ENCODE data around the gene PGAM2.

Gene PGAM2

DNA sequence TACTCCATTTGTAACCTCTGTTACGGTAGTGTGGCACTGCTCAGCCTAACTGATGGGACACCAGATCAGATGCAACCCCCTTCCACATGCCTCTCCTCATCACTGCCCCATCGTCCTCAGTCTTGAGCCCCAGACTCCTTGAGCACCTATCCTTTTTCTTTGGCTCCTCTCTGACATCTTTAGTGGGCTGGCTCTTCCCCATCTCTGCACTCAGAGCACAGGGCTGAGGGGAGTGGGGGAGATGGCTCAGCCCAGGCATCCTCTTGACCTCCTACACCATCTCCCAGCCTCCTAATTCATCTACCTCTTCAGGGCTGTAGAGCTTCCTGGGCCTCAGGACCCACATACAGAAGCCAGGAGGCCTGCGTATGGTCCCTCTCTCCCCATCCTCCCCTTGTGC lies 18.4 kb upstream of the PGAM2 start:
- no peak for DNase-seq (ENCODE audit: low read depth in 2 of 2)

DNA sequence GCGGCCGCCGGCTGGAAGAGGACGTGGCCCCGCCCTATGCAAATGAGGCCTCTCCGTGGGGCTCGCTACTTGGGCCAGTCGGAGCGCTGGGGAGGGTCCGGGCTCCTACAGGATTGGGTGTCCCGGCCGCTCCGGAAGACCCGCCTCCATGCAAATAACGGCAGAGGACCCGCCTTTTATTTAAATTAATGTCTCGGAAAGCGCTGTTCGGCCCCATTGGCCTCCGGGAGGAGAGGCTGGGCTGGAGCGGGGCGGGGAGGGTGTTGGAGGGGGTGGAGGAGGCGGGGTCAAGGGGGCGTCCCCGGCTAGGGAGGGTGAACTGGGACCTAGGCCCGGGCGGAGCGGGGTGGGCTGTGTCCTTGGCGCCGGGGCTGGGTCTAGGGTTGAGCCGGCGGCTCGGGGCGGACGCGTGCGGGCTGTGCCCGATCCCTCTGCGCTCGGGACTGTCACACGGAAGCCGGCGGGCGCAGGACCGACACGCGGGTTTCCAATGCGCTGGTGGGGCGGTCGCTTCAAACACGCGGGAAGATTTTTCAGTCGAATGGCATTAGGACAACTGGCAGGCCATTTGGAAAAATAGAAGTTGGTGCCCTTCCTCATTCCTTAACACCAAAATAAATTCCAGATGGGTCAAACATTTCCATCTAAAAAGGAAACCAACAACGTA lies 17.3 kb upstream of the PGAM2 start:
- DNase-seq (ENCODE audit: low read depth in 2 of 2): peak; percentile 93 to 94

DNA sequence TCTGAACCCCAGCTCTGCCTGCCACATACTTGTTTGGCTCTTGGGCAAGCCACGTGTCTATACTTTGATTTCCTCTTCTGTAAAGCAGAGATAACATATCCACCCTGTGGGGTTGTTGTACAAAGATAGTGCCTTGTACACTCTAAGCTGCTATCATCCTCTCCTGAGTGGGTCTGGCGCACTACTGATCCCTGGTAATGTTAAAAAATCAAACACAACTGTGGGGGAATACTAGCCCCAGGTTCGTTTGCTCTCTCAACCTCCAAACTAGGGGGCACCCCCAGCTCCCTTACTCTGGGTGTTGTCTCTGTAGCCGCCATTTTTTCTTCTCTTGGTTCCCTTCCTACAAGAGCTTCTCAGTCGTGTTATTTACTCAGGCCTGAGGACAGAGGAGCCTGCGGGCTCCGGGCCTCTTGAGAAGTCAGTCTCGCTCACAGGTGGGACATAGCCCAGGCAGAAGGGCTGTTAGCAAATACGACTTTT lies 15.9 kb upstream of the PGAM2 start:
- DNase-seq (ENCODE audit: low read depth in 2 of 2): no peak

DNA sequence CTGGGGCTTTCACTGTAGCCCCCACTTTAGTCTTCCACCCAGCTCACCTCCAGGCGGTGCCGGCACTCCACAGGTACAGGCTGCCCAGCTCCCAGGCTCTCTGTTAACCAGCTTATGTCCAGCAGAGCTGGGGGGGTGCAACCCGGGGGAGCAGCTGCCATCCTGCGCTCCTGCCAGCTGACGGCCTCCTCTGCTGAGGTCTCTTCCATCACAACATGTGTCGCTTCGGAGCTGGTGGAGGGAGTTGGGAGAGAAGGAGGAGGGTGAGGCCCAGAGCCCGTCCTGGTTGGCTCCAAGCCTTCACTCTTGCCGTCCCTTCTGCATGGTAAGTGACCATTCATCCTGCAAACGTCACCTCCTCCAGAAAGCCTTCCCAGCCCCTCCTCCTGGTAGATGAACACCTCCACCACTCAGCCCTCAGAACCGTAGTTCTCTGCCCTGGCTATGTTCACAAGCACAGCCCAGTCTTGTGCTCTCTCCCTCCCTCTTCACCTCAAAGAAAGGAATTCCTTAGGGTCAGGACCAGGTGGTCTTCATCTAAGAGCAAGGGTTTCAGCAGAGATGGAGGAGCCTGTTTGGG lies 15.4 kb upstream of the PGAM2 start:
- no peak for DNase-seq (ENCODE audit: low read depth in 2 of 2)

DNA sequence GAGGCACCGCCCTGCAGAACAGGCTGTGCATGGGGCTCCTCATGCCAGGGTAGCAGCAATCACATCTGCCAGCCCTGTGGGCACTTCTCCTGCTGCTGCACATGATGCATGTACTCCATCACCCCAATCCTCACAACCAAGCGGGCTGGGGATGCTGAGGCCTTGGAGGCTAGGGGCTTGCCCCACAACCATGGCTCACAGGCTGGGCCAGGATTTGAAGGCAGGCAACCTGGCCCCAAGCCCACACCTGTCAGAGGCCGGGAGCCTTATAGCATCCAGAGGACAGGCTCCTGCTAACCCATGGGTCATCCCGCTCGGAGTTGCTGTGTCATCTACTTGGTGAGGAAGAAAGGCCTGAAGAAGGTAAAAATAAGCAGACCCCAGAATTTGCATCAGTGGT lies 14.8 kb upstream of the PGAM2 start:
- no peak for DNase-seq (ENCODE audit: low read depth in 2 of 2)

DNA sequence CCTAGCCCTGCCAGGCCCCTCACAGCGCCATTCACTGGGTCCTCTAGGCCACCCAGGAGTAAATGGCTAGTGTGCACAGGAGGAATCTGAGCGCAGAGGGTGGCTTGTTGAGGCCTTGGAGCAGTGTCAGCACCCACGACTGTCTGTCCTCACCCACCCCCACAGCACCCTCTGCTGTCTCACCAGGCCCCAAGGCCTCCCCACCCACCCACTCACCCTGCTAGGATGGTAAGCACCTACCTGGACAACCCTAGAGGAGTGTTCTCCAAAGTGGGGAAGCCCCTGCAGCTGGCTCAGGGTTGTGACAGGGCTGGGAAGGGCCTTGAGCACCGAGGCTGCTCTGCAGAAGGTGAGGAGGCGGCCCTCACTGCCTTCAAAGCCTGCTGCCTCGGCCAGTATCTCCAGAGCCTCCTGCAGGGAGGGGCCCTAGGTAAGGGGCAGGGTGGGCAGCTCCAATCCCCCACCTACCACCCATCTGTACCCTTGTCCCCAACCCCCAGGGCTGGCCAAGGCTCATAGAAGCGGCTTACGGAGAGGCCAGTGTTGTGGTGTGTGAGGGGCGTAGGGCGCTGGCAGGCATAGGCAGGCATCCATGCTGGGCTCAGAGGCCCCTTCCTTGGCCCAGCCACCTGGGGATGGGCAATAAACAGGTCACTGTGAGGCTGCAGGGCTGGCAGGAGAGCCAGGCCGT lies 14.1 kb upstream of the PGAM2 start:
- DNase-seq (ENCODE audit: low read depth in 2 of 2): no peak

DNA sequence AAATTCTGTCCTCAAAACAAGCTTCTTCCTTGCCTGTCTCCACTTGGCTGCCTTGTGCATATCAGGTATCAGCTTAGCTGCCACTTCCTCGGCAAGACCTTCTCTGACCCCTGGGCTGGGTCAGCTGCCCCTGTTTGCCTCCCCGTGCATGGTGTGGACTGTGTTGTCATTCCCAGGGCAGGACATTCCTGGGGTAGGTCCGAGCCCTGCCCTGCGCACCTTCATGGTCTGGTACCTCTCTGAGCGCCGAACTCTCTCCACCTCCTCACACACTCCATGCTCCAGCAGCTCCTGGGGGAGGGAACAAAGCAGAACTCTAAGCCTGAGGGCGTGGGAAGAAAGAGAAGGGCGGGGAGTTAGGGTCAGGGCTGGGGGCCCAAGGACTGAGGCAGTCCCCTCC lies 13.2 kb upstream of the PGAM2 start:
- no peak for DNase-seq (ENCODE audit: low read depth in 2 of 2)

DNA sequence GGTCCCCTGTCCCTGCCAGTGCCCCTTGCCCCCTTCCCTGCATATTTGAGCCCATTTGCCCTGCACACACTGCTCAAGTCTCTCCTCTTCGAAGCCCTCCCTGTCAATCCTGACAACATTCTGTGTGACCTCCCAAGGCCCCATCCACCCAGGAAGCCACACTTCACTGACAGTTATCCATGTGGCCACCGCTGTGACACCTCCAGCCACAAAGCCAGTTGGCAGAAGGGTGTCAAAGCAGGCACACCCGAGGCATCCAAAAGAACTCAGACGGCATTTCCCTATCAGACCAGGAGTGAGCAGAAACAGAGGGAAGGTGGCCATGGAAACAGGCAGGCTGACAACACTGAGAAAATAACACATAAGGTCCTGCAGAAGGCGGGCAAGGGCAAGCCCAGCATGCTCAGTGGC lies 12.3 kb upstream of the PGAM2 start:
- no peak for DNase-seq (ENCODE audit: low read depth in 2 of 2)

DNA sequence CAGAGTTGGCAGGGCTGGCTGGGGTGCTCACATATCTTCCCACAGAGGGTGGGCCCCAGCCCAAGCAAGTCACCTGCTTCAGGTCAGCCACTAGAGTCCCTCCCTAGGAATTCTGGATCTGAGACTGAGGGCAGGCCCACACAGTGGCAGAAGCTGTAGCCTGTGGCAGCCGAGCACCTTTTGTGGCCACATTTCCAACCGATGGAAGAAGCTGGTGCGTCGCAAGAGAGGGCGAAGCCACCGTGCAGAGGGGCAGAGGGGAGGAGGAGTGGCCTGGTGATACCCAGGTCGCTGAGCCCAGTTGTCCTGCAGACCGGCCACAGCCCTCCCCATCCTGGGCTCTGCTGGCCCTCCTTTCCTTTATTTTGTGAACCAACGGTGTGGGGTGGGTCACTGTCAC lies 11.7 kb upstream of the PGAM2 start:
- DNase-seq (ENCODE audit: low read depth in 2 of 2): no peak

DNA sequence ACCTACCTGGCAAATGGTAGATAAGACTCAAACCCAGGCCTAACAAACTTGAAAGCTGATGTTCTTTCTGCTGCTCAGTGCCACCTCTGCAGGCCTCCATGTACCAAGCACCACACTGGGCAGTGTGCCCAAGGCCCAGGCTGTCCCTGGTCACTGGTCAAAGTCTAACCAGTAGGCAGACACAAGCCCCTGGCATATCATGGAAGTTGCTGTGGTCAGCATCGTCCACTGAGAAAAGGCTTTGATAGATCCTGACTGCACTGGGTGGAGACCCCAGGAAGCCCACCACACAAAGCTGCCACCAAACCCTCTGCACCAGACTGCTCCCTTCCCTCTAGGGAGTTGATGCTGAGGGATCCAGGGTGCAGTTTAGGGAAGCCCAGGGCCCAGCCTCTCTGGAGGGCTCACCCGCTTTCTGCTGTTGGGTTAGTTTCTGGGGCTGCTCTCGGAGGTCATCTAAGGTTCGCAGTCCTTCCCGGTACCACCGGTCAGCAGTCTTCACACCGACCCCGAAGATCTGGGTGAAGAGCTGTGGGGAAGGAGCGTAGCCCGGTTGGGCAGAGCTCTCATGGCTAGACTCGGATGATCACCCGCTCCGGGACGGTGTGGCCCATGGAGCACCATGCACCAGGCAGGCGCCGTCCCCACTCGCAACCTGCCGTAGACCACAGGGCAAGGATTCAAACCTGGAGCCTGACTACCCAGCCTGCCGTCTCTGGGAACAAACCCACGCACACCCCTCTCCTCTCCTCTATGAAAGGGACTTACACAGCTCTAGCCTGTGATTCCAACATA lies 10.9 kb upstream of the PGAM2 start:
- DNase-seq (ENCODE audit: low read depth in 2 of 2): no peak

DNA sequence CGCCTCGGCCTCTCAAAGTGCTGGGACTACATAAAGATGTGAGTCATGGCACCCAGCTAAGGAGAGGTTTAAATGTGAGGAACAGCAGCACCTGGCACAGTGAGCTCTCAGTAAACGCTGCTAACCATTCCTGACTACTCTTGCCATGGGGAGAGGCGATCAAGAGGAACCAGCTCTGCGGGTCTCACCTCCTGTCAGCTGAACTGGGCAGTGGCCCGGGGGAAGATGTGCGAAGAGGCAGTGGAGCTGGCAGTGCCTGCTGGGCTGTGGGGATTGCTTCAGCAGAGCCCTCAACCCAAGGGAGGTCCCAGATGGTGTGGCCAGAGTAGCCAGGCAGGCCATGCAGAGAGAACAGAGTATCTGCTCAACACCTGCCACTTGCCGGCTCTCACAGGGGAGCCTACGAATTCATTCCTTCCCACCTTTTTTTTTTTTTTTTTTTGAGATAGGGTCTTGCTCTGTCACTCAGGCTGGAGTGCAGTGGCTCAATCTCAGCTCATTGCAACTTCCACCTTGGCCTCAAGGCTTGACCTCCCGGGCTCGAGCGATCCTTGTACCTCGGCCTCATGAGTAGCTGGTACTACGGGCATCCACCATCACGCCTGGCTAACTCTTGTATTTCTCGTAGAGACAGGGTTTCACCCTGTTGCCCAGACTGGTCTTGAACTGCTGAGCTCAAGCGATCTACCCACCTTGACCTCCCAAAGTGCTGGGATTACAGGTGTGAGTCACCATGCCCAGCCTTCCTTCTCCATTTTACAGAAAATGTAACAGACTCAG lies 10.1 kb upstream of the PGAM2 start:
- no peak for DNase-seq (ENCODE audit: low read depth in 2 of 2)

DNA sequence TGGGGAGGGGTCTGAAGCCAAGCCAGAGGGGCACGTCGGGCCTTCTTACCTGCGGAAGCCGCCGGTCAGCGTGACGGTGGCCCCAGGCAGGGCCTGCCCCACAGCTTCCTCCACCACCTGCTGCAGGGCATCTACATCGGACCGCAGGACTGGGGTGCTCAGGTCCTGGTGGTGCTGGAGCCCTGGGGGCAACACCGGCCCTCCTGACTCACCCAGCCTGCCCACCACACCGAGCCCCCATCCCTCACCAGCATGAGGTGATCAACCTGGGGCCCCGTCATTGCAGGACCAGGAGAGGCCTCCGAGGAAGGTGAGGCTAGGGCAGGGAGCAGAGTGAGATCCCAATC lies 9.0 kb upstream of the PGAM2 start:
- no peak for DNase-seq (ENCODE audit: low read depth in 2 of 2)

DNA sequence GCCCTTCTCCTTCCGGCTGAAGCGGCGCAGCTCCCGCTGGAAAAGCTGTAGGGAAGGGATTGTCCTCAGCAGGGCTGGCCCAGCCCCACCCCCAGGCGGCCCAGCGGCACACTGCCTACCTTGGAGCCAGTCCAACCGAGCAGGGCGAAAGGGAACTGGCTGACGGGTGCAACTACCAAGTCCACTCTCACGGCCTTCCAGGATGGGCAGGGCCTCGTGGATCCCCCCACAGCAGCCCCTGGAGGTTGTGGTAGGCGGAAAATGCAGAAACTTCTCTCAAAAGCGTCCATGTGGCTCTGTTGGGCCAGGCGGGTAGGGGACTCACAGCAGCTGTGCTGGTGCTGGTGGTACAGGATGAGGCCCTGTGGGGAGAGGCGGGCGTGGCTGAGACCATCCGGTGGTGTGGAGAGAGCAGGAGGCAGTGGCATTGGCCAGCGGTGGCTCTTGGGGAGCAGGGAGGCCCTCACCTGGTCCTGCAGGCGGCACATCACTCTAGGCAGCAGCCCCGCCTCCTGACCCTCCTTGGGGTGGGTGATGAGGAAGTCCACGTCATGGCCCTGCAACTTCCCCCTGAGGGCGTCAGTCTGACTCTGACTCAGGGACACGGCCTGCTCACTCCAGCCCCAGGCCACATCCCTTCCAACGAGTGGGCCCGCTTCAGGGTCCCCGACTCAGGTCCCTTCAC lies 8.4 kb upstream of the PGAM2 start:
- DNase-seq (ENCODE audit: low read depth in 2 of 2): peak; percentile 18 to 49

DNA sequence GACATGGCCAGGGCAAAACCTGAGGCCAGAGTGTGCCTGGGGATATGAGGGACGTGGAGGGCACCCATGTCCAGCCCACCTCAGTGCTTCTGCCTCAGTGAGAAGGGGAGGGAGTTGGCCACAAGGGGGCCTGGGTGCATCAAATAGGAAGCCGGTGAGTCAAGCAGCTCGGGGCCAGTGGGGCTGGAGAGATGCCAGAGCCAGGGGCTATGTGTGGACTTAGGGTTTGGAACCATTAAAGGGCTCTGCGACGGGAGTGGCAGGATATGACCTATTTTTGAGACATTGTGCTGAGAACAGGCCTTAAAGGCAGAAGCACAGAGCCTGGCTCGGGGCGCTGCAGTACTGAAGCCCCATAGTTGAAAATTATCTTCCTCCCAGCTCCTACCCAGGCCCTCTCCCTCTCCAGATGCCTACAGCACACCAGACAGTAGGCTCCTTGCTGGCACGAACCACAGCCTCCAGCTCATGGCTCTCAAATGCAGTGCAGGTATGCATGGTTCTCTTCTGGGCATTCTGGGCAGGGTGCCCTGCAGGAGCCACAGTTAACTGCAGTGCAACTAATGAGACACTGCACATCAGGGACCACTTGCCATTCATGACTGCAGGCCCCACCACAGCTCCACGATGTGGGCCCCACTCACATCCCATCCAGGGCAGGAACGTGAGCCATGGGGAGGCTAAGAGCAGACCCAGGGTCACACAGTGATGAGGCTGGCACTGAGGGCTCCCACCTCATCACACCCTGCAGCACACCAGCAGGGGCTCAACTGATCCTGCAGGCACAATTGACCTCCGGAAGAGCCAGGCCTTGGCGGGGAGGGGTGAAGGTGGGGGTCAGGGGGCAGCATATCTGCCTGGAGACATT lies 7.2 kb upstream of the PGAM2 start:
- no peak for DNase-seq (ENCODE audit: low read depth in 2 of 2)

DNA sequence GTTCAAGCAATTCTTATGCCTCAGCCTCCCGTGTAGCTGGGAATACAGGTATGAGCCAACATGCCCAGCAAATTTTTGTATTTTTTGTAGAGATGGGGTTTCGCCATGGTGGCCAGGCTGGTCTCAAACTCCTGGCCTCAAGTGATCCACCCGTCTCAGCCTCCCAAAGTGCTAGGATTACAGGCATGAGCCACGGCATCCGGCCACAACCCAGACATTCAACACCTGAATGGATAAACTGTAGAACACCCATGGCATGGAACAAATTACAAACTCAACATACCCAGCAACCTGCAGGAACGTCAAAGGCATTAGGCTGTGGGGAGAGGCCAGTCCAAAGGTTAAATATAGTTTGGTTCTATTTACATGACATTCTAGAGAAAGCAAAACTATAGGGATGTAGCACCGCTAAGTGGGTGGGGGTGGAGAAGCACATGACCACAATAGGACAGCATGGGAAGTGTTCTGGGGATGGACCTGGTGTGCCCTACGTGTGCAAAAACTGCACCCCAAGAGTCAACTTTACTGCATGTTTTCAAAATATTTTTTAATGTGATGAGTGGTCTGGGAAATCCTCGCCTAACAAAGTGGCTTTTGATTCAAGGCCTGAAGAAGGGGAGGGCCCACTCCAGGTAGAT lies 6.5 kb upstream of the PGAM2 start:
- DNase-seq (ENCODE audit: low read depth in 2 of 2): no peak

DNA sequence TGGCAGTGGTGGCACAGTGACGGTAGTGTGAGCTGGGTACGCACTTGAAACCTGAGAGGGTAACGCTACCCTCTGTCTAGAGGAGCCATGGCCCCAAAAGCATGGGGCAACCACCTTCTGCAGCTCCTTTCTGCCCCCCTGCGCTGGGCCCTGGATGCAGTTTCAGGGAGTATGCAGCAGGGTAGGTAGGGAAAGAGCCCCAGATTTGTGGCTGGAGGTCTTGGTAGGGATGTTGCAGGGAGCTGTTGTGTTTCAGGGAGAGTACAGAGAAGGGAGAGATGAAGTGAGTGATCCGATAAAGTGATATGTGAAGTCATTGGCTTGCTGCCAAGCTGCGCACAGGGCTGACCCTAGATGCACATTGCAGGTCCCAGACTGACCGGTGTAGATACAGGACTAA lies 2.7 kb upstream of the PGAM2 start:
- DNase-seq (ENCODE audit: low read depth in 2 of 2): no peak

DNA sequence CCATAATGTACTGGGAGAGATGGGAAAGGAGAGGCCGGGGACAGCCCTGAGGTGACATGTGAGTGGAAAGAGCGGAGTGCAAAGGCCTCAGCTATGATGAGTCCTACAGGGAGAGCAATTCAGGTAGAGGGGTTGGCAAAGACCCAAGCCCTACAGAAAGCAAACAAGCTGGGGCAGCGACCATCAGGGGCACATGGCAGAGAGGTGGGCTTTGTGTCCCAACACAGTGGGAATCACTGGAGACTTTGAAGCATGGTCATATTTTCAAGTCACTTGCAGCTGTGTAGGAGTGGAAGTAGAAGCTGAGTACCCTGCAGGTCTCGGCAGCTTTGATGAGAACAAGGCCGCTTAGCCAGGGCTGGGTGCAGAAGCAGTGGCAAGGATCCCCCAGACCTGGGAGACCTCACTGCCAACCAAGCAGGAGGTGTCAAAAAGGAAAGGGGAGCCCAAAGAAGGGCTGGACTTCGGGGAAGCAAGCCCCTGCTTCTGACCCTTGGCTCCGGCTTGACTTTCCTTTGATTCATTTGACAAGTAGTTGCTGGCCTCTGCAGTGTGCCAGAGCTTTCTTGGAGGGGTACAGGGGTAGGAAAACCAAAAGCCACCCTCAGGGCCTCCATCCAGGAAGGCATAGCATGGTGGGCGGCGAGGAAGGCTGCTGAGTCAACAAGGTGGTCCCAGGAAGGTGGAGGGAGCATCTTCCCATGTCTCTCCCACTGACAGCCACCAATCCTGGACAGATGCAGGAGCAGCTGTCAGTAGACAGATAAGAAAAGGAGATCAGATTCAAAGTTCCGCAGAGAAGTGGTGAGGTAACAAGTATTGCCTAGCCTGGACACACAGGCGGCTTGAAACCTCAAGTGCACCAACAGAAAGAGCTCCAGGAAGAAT lies 1.9 kb upstream of the PGAM2 start:
- DNase-seq (ENCODE audit: low read depth in 2 of 2): no peak

DNA sequence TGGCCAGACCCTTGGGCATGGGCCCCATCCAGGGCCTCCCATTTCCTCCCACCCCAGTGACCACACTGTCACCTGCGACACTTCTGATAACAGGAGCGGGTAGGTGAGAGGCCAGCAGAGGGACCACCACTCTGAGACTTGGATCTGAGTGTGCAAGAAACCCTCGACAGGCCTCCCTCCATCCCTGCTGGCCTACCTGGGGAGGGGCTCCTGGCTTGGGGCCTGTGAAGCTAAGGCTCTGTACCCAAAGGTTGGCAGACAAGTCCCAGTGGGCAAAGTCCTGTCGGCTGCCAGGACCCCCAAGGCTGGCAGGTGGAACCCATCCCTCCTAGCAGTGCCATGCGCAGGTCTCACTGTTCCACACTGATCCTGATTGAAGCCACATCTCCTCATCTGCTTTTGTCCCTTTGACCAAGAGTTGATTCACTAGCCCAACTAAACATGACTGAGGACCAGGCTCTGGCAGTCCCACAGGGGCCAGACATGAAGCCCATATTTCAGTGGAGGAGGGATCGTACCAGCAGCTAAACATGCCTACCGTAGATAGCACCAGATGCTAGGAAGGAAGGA lies 1.2 kb upstream of the PGAM2 start:
- no peak for DNase-seq (ENCODE audit: low read depth in 2 of 2)
